CD14-positive monocyte (primary cell): ENCODE data around the gene FHOD3. TPM values are rescaled to one million over a fixed set of nuclear protein-coding genes. Genes with fewer than 3 reads are reported as not detected.

Experiments
- DNase-seq, 3 donors: peaks; one replicate each; pipeline ENCODE4 v3.0.0-alpha.2; 2011 to 2022
- H2AFZ ChIP-seq: 2 replicates; pipeline ENCODE4 v1.6.0; 2012; ENCODE audit warnings: mild to moderate bottlenecking, low read depth, low read length, inconsistent platforms; ENCODE audit not compliant: insufficient read depth, poor library complexity, severe bottlenecking
- H3K27ac ChIP-seq, 2 donors: 1 replicate in 1 of 2; 2 replicates in 1 of 2; pipeline ENCODE4 v1.5.1; 2012 to 2013; ENCODE audit warnings: low read length in 2 of 2, control low read depth in 1 of 2, inconsistent platforms in 1 of 2, low read depth in 1 of 2, mild to moderate bottlenecking in 1 of 2
- H3K27me3 ChIP-seq, 2 donors: one replicate each; pipeline versions ENCODE4 v1.6.0 to v1.6.1; 2011 to 2013; ENCODE audit warnings: low read length in 2 of 2; ENCODE audit not compliant: control insufficient read depth in 2 of 2, insufficient read depth in 2 of 2
- H3K36me3 ChIP-seq, 2 donors: replicated peaks in 1 of 2; 1 replicate in 1 of 2; 2 replicates in 1 of 2; pipeline versions ENCODE4 v1.5.1 to v1.6.1; 2012 to 2013; ENCODE audit warnings: low read length in 2 of 2, control low read depth in 1 of 2, inconsistent platforms in 1 of 2, mild to moderate bottlenecking in 1 of 2; ENCODE audit not compliant: insufficient read depth in 2 of 2, control insufficient read depth in 1 of 2
- H3K4me1 ChIP-seq, 2 donors: 1 replicate in 1 of 2; 2 replicates in 1 of 2; pipeline versions ENCODE4 v1.5.1 to v1.6.1; 2012 to 2013; ENCODE audit warnings: low read length in 2 of 2, control low read depth in 1 of 2, inconsistent platforms in 1 of 2, mild to moderate bottlenecking in 1 of 2, moderate library complexity in 1 of 2; ENCODE audit not compliant: insufficient read depth in 2 of 2, control insufficient read depth in 1 of 2
- H3K4me2 ChIP-seq: replicated peaks from 2 replicates; pipeline ENCODE3; 2012; ENCODE audit warnings: low read length, moderate library complexity, mild to moderate bottlenecking; ENCODE audit not compliant: poor library complexity, severe bottlenecking; ENCODE audit errors: extremely low read depth
- H3K4me3 ChIP-seq, 3 experiments: fragments of 200-600 bp in 1 of 3; sonication (generic) in 1 of 3; replicated peaks in 1 of 3; 1 replicate in 2 of 3; 2 replicates in 1 of 3; pipeline ENCODE4 v1.5.1; 2011 to 2013; ENCODE audit warnings: low read length in 3 of 3, mild to moderate bottlenecking in 3 of 3, control low read depth in 2 of 3, low read depth in 2 of 3, inconsistent platforms in 1 of 3, moderate library complexity in 1 of 3
- H3K79me2 ChIP-seq: 2 replicates; pipeline ENCODE4 v1.6.0; 2012; ENCODE audit warnings: mild to moderate bottlenecking, control low read depth, inconsistent platforms, low read length, moderate library complexity; ENCODE audit not compliant: insufficient read depth
- H3K9ac ChIP-seq: 2 replicates; pipeline ENCODE4 v1.6.0; 2017; ENCODE audit warnings: low read length, mild to moderate bottlenecking; ENCODE audit not compliant: insufficient read depth, poor library complexity, severe bottlenecking
- H3K9me3 ChIP-seq, 2 donors: replicated peaks in 1 of 2; 1 replicate in 1 of 2; 2 replicates in 1 of 2; pipeline versions ENCODE4 v1.5.1 to v1.6.1; 2012 to 2013; ENCODE audit warnings: low read length in 2 of 2, control low read depth in 1 of 2; ENCODE audit not compliant: control insufficient read depth in 1 of 2, insufficient read depth in 1 of 2
- H4K20me1 ChIP-seq: 2 replicates; pipeline ENCODE4 v1.6.0; 2012; ENCODE audit warnings: mild to moderate bottlenecking, low read length, control low read depth, moderate library complexity; ENCODE audit not compliant: insufficient read depth
- H3K27ac Mint-ChIP-seq, 7 donors: one replicate each; pipeline ENCODE4 v1.8.0; 2020; ENCODE audit warnings: mild to moderate bottlenecking in 7 of 7, mixed read lengths in 7 of 7, moderate library complexity in 6 of 7, inconsistent platforms in 2 of 7
- H3K27me3 Mint-ChIP-seq, 3 donors: one replicate each; pipeline ENCODE4 v1.8.0; 2021 to 2022; ENCODE audit warnings: low read depth in 3 of 3, mild to moderate bottlenecking in 3 of 3, mixed read lengths in 3 of 3, moderate library complexity in 3 of 3, inconsistent platforms in 1 of 3
- H3K36me3 Mint-ChIP-seq, 2 donors: one replicate each; pipeline ENCODE4 v1.8.0; 2020; ENCODE audit warnings: mixed read lengths in 2 of 2, inconsistent platforms in 1 of 2, mild to moderate bottlenecking in 1 of 2
- H3K4me1 Mint-ChIP-seq: one replicate; pipeline ENCODE4 v1.8.0; 2020; ENCODE audit warnings: mild to moderate bottlenecking, mixed read lengths
- H3K4me3 Mint-ChIP-seq, 2 donors: one replicate each; pipeline ENCODE4 v1.8.0; 2020; ENCODE audit warnings: mild to moderate bottlenecking in 2 of 2, mixed read lengths in 2 of 2, moderate library complexity in 1 of 2
- H3K9me3 Mint-ChIP-seq, 7 donors: one replicate each; pipeline ENCODE4 v1.8.0; 2020 to 2022; ENCODE audit warnings: mixed read lengths in 7 of 7, mild to moderate bottlenecking in 6 of 7, moderate library complexity in 6 of 7, inconsistent platforms in 2 of 7
- WGBS: methylation state at CpG from one replicate; pipeline ENCODE4 v1.1.5; 2013; ENCODE audit warnings: missing lambda C conversion rate; ENCODE audit not compliant: insufficient coverage; 5-methylcytosine and 5-hydroxymethylcytosine counted together
- intact Hi-C, 2 donors: fragments of 100-400 bp; cut with micrococcal nuclease; formaldehyde crosslinking; loops; one replicate each; pipeline versions ENCODE4 v1.15.0 to v1.15.1; 2023
- polyA plus RNA-seq, 3 donors: library from polyadenylated mRNA; depleted of rRNA in 1 of 3; unstranded in 2 of 3; stranded (reverse) in 1 of 3; fragments of 300-500 nt in 2 of 3; fragments of >200 nt in 1 of 3; fragmentation: Illumina TruSeq in 2 of 3; gene quantifications; 1 replicate in 2 of 3; 2 replicates in 1 of 3; pipeline ENCODE4 v1.2.3, GENCODE V29; 2012 to 2021
- TF ChIP-seq, protein P1 (sequence below): fragments of 200-600 bp; IDR thresholded peaks from one replicate; pipeline ENCODE4 v1.8.0; 2022; ENCODE audit warnings: antibody characterized with exemption, mild to moderate bottlenecking

Gene FHOD3
- polyA plus RNA-seq, 3 donors: not detected

DNA sequence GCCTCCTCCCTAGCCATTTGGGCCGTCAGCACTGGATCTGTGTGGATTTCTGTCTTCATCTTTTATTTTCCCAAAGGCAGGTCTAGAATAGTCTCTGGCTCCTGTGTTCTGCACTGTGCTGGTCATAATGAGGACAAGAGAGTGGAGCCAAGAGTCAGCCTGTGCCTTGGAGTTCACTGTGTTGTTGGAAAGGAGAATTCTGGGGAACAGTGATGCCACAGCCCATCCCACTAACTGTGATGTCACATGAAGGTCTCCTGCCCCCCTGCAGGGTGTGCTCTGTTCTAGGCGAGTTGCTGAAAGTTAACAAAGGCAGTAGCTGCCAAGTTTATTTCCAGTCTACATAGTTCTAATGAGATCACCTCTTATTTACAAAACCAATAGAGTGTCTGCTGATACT, 282.8 kb downstream of the FHOD3 start:
- no CpG with 5 or more reads among the region's 2 CpGs for WGBS
- H3K27ac ChIP-seq: no peak overlapping the region
- H3K36me3 ChIP-seq: no peaks in the 10 kb centered on the region
- TF ChIP-seq, protein P1, sequence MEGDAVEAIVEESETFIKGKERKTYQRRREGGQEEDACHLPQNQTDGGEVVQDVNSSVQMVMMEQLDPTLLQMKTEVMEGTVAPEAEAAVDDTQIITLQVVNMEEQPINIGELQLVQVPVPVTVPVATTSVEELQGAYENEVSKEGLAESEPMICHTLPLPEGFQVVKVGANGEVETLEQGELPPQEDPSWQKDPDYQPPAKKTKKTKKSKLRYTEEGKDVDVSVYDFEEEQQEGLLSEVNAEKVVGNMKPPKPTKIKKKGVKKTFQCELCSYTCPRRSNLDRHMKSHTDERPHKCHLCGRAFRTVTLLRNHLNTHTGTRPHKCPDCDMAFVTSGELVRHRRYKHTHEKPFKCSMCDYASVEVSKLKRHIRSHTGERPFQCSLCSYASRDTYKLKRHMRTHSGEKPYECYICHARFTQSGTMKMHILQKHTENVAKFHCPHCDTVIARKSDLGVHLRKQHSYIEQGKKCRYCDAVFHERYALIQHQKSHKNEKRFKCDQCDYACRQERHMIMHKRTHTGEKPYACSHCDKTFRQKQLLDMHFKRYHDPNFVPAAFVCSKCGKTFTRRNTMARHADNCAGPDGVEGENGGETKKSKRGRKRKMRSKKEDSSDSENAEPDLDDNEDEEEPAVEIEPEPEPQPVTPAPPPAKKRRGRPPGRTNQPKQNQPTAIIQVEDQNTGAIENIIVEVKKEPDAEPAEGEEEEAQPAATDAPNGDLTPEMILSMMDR: no peak
- Mint-ChIP-seq H3K27ac (no peak overlapping the region), H3K4me1 (no peaks in the 10 kb centered on the region), H3K4me3 (no peak overlapping the region), H3K36me3 (no peaks in the 10 kb centered on the region), H3K27me3 (peaks cover 0 to 3% (median 2%) of the 10 kb centered on the region in 3 donors), H3K9me3 (peaks cover 0 to 6% (median 4%) of the 10 kb centered on the region in 7 donors)
- H3K27me3 ChIP-seq: peaks cover 0 to 3% of the 10 kb centered on the region in 2 donors
- H2AFZ ChIP-seq: no peak overlapping the region
- H3K4me3 ChIP-seq: no peak overlapping the region
- DNase-seq: no peak
- no peaks in the 10 kb centered on the region for H3K79me2 ChIP-seq
- no peak overlapping the region for H3K4me2 ChIP-seq
- intact Hi-C loops: no loop called here
- peaks cover 0 to 7% of the 10 kb centered on the region in 2 donors for H3K9me3 ChIP-seq
- H3K9ac ChIP-seq: no peak overlapping the region
- no peaks in the 10 kb centered on the region for H4K20me1 ChIP-seq
- no peaks in the 10 kb centered on the region for H3K4me1 ChIP-seq

GRCh38 chr18:36580874-36581750, 283.6 kb downstream of the FHOD3 start:
- Histone ChIP-seq H3K27me3 (no peaks in the 10 kb centered on the region), H3K4me1 (no peaks in the 10 kb centered on the region), H3K79me2 (no peaks in the 10 kb centered on the region), H2AFZ (no peak overlapping the region), H3K9me3 (peaks cover 0 to 7% of the 10 kb centered on the region in 2 donors), H3K27ac (no peak overlapping the region), H3K9ac (no peak overlapping the region), H3K4me2 (no peak overlapping the region), H3K4me3 (no peak overlapping the region), H4K20me1 (no peaks in the 10 kb centered on the region), H3K36me3 (no peaks in the 10 kb centered on the region)
- TF ChIP-seq, protein P1: no peak
- Mint-ChIP-seq H3K27me3 (peaks cover 0 to 4% (median 3%) of the 10 kb centered on the region in 3 donors), H3K4me3 (no peak overlapping the region), H3K36me3 (no peaks in the 10 kb centered on the region), H3K9me3 (peaks cover 0 to 6% (median 4%) of the 10 kb centered on the region in 7 donors), H3K27ac (peak overlapping the region in 1 of 7 donors; percentile 15), H3K4me1 (no peaks in the 10 kb centered on the region)
- intact Hi-C loops: no loop called here
- WGBS: 100% methylated on average over 1 of the region's 6 CpGs
- DNase-seq: no peak
